ENCODE data around the gene PIGB.
"Not testable (repeated sequence)": the region's sequence is repeated elsewhere in the genome, so short reads cannot be mapped to it uniquely, and the experiment has no call there.

The PIGB gene

GRCh38 chr15:55383687-55384086 lies 64.7 kb downstream of the PIGB start:
- no peak for DNase-seq

DNA sequence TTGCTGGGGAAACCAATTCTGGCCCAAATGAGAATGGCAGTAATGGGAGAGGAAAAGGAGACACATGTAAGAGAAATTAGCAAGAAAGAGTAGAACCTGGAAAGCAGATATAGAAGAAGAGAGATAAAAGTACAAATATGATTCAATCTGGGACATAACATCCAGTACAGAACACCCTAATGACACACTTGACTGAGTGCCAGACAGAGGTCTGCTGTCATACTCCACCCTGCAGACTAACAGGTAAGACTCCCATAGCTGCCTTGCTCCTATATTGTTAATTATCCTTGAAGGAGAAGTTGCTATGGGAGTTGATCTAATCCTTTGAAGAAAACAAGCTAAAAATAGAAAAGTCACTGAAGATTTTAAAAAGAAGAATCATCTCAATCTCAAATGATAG lies 68.0 kb downstream of the PIGB start:
- no peak for DNase-seq

DNA sequence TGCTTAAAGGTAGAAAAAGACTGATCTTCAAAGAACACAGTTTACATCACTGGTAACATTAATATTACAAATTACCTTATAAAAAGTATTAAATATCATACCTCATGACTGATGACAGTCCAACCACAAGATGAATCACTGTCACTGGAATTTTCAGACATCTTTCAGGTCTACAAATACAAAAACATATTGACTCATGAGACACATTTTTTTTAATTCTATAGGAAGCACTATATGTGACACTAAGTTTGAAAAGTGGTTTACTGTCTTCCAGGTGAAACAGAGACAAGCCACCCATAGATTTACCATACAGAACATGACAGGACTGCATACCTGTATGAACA lies 70.2 kb downstream of the PIGB start:
- DNase-seq = no peak

GRCh38 chr15:55394694-55395093 lies 75.7 kb downstream of the PIGB start:
- DNase-seq = no peak

DNA sequence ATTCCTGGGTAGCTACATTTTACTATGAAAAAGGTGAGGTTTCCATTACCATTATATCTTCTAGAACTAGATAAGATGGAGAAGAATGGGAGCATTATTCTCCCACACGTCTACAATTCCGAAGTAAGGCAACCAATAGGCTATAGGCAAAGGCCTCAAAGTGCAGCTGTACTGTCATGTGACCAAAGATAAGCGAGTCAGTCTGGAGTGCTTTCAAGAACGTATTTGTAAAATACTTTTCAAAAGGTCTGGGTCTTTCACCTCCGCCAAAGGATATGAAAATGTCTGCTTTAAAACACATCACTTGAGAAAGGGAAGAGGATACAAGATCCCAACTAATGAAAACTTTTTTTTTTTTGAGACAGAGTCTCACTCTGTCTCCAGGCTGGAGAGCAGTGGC lies 79.2 kb downstream of the PIGB start:
- DNase-seq = no peak

- DNase-seq = not testable (repeated sequence)
Observed at GRCh38 chr15:55400050-55400449, 81.0 kb downstream of the PIGB start.

- no peak for DNase-seq
Observed at GRCh38 chr15:55401786-55402246, 82.8 kb downstream of the PIGB start.

DNA sequence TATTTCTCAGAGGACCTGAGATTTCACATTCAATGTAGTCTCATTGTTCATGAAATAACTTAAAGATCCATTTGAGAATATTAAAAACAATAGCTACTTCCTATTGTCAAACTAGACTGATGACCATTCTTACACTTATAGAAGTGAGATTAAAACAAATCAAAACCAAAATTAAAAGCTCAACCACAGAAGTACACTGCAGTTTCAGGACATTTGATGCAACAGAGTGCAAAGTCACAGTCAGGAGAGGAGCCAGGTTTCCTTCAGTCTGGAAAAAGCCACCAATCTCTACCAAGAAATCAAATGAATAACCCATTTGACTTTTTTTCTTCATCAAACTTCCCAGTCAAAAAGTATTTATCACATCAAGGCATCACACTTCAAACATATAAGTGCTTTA lies 83.7 kb downstream of the PIGB start:
- no peak for DNase-seq

- no peak for DNase-seq
Observed at GRCh38 chr15:55403531-55403930, 84.5 kb downstream of the PIGB start.

All from DMS79 treated with DMSO at 0.1 percent for 48 hours (cell line).